GM19035 (cell line): ENCODE data around the gene LAMA4.

ENCODE experiments used
- ATAC-seq: cut with Tn5 transposase; IDR thresholded peaks from one replicate; pipeline ENCODE4 v1.9.1; 2021; ENCODE audit not compliant: unreplicated experiment

The LAMA4 gene, protein sequence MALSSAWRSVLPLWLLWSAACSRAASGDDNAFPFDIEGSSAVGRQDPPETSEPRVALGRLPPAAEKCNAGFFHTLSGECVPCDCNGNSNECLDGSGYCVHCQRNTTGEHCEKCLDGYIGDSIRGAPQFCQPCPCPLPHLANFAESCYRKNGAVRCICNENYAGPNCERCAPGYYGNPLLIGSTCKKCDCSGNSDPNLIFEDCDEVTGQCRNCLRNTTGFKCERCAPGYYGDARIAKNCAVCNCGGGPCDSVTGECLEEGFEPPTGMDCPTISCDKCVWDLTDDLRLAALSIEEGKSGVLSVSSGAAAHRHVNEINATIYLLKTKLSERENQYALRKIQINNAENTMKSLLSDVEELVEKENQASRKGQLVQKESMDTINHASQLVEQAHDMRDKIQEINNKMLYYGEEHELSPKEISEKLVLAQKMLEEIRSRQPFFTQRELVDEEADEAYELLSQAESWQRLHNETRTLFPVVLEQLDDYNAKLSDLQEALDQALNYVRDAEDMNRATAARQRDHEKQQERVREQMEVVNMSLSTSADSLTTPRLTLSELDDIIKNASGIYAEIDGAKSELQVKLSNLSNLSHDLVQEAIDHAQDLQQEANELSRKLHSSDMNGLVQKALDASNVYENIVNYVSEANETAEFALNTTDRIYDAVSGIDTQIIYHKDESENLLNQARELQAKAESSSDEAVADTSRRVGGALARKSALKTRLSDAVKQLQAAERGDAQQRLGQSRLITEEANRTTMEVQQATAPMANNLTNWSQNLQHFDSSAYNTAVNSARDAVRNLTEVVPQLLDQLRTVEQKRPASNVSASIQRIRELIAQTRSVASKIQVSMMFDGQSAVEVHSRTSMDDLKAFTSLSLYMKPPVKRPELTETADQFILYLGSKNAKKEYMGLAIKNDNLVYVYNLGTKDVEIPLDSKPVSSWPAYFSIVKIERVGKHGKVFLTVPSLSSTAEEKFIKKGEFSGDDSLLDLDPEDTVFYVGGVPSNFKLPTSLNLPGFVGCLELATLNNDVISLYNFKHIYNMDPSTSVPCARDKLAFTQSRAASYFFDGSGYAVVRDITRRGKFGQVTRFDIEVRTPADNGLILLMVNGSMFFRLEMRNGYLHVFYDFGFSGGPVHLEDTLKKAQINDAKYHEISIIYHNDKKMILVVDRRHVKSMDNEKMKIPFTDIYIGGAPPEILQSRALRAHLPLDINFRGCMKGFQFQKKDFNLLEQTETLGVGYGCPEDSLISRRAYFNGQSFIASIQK (N-terminal part only)

DNA sequence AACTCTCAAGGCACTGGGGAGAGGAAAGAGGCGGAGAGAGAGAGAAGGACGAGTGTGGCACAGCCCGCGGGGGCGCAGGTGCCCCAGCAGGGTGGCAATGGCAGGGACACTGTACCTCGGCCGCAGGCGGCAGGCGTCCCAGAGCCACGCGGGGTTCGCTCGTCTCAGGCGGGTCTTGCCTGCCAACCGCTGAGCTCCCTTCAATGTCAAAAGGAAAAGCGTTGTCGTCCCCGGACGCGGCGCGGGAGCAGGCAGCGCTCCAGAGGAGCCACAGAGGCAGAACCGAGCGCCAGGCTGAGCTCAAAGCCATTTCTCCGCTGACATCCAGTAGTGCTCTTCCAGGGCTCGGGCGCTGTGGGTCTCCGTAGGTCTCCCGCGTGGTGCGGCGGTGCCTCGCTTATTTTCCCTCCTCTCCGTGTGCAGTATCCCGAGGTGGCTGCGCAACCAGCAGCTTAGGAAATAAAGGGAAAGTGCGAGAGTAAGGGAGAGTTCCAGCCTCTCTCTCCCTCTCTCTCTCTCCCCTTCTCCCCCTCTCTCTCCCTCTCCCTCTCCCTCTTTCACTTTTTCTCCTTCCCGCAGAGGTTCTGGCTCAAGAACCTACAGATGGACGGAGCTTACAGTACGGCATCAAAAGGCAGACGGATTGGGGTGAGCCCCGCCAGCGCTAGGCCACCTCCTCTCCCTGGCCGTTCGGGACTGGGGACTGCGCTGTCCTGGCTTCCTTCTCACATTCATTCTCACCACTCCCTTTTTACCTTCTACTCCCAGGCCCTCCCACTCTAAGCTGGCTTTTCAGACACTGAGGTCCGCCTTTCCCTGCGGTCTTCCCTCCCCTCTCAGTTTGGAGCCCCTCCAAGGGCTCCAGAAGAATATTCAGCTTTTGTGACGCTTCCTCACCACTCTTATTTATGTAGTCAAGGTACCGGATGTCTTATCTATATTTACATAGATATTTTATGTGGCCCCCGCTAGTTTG, at the start of gene LAMA4:
Gene LAMA4 (minus strand): TSS at position 727 of the 976 bp plus-strand sequence. CDS start 417 bp downstream, at position 310.
- ATAC-seq = no peak

DNA sequence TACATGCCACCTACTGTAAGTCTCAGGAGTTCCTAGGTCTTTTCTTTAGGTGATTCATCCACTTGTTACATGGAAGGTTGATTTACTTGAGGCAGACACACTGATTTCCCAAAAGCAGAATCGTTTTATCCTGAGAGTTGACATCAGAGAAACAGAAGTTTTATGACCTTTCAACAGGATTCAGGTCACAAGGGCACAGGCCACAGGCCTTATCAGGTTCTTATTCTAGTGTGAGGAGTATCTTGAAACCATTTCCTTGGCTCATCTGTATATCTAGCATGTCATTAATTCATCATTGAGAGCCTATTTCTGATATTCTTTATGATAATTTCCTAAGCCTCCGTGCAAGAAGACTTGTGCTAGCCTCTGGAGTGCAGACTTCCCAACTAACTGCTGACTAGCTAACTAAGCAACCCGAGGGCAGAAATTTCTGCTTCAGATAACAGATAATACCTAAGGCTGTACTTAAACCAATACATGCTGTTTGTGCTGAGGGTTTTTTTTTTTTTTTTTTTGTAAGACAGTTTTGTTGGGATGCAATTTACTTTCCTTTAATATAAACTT, 47.9 kb upstream of the LAMA4 start:
- ATAC-seq = no peak

DNA sequence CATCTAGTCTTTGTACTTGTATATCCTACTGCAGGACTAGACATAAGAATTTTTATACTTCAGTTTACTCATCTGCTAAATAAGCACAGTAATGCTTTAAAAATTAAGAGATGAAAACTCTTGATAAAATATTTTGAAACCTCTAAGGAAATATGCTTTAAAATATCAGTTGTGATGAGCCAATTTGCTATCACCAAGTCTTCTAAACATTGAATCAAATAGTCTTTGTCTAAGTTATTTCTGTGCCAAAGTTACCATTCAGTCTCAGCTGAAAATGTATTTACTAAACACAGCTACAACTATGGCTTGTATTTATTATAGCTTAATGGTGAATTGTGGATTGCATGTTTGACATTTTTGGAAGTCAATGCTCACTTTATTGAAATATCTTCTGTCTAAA, 46.5 kb upstream of the LAMA4 start:
- ATAC-seq = no peak

DNA sequence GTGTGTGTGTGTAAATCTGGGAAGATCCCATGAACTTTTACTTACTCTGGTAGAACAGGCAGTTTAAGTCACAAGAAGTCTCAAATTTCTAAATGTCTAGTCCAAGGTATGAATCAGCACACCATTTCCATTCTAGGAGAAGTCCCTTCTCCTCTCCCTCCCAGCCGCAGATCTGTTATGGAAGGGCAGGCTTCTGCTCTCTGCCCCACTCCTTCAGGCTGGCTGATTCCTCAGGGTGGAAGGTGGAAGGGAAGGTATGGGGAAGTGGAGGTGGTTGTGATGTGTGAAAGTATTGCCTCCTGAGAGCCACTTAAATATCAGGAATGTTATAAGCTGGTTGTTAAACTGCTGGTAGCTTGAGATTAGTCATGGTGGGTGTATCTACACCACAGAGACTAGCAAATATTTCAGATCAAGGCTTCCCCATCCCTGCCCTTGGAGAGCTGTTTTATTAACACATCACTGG, 44.5 kb upstream of the LAMA4 start:
- no peak for ATAC-seq

DNA sequence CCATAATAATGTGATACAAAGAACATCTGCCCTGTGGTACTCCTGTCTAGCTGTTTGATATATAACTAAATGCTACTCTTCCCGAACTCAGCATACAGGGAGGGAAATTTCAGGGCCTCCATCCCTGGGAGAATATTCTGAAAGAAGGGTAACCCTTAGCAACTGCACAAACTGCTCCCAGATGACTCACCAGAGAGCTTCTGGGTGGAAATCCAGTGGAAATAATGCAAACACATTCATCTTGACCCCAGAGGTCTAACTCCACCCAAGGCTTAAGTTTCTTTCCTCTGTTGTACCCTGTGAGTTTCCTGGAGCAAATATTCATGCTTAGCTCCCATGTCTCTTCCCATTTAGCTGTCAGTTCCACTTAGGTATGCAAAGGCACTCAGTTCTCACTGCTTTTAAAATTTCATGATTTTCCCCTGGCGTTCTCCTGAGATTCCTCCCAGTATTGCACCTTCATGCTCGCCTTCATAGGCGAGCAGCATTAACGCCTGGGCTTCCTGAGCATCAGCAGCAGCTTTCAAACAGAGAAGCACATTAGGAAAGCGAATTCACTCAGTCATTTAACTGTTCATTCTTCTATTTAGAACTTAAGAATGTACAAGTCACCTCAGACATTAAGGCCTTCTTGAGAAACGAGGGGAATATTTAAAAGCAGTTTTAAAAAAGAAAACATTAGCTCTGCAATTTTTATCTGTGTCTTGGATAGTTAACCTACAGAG, 43.8 kb upstream of the LAMA4 start:
- no peak for ATAC-seq

DNA sequence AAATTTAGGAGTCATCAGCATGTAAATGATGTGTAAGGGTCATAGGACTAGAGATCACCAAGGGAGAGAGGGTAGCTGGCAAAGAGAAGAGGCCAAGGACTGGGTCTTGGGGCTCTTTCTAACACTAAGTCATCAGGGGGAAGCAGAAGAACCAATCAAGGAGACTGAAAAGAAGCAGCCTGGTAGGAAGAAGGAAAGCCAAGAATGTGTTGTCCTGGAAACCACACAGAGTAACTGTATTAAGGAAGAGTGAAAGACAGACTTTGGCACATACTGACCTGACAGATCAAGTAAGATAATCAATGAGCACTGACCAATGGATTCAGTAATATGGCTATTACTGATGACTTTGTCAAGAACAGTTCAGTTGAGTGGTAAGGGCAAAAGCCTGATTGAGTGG, 42.3 kb upstream of the LAMA4 start:
- no peak for ATAC-seq

DNA sequence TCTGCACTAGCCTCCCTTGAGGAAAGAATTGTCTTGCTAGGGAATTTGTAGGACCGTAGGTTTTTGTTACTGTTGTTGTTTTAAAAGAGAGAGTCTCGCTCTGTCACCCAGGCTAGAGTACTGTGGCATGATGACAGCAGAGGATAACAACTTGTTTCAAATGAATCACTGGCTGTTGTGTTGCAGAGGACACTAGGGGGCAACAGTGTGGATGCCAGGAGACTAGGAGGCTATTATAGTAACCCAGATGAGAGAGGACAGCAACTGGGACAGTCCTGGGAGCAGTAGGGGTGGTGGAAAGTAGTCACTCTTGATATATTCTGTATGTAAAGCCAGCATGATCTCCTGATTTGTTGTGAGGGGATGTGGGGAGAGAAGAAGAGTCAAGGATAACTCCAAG, 41.8 kb upstream of the LAMA4 start:
- peak; percentile 62 for ATAC-seq

DNA sequence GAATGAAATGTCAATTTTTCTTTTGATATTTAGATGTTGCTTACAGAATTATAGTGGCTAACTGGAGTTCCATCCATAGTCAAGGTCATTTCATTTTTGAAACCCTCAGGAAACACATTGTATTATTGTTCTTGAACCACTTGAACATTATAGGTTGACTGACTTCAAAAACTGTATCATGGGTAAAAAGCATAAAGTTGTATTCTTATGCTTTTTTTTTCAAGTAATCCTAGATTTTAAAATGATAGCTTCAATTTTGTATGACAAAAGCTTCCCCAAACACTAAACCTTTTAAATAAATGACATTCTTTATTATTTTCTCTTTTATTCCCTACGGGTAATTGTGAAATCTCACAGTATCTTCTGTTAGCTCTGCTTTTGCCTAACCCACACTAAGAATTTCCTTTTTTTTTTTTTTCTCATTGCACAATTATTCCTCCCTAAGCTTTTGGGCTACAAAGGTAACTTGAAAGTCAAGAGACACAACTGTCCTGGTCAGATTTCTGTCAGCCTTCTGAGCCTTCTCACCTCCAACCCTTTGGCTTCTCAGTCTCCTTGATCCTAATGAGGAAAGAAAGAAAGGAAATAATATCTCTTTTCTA, 36.9 kb upstream of the LAMA4 start:
- no peak for ATAC-seq

DNA sequence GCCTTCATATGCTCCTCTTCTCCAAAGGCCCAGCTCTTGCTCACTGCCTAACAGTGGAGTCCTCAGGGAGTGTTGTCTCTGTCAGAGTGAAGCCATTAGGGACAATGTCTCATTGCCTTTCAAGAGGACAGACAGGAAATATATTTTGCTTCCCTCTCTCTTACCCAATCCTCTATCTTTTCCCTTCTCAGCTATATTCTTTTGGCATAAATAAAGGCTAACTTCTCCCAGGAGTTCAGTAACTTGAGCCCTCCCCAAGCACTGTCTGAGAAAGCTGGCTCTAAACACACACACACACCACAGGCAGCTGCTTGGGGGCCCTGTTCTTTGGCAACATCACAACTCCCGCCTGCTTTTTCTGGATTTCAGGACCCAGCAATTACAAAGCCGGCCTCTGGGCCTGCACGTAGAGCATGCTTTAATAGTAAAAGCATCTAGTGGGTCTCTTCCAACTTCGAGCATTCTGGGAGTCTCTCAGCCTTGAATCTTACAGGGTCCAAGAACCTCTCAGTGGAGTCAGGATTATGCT, 34.7 kb upstream of the LAMA4 start:
- ATAC-seq = no peak

DNA sequence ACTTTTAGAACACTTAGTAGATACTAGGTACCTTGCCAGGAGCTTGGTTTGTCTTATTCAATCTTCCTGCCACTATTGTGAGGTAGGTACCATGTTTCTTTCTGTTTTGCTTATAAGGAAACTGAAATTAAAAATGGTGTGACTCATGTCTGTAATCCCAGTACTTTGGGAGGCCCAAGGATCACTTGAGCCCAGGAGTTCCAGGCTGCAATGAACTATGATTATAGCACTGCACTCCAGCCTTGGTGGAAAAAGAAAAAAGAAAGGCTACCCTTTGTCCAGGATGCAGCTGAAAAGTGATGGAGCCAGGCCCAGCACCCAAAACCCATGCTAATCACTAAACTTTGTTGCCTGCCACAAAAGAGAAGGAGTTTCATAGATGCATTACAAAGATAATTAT, 34.1 kb upstream of the LAMA4 start:
- no peak for ATAC-seq

DNA sequence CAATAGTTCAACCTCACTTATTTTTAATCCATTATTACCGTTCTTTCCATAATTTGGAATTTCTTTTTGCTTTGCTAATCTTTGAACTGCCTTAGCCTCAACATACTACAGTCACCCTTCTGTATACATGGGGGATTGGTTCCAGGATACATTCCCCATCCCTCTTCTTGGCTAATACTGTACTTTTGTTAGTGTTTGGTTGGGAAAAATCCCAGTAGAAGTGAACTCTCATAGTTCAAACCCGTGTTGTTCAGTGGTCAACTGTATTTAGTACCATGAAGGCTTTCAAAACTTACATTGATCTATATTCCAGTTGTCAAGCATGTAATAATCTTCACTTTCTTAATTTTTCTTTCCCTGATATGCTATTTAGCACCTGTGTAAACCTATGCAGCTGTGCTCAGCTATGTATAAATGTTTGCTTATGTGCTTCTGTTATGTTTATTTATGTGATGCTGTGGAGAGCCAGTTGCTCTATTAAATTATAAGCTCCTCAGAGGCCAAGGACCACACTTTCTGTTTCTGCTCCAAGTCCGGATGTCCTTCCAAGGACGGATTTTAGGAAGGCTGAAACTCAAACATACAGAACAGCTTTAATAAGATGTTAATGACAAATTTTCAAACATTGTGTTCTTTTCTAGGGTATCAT, 33.3 kb upstream of the LAMA4 start:
- no peak for ATAC-seq

DNA sequence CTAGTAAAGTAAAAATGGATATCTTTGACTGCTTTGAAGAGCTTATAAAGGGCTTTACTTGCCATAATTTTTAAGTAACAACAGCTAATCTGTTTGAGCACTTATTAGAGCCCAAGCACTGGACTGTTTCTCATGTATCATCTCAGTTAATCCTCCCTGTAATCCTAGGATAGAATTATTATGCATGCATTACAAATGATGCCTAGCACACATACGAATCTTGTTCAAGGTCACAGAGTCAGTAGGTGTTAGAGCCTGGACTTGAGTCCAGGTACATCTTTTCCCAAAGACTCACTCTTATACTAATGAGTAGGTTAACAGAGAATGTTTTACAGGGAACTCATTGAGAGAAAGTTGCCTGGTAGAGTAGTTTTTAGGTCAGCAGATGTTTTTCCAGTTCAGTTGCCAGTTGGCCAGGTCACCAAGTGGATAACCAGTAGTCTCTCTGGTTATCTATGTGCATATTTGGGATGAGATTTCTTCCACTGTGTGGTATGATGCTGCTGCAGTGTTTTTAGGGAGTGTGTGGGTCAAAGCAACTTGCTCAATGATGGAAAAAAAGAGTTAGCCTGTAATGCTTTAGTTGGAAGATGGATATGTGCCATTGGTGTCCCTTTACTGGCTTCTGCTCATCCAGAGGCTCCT, 32.3 kb upstream of the LAMA4 start:
- no peak for ATAC-seq

DNA sequence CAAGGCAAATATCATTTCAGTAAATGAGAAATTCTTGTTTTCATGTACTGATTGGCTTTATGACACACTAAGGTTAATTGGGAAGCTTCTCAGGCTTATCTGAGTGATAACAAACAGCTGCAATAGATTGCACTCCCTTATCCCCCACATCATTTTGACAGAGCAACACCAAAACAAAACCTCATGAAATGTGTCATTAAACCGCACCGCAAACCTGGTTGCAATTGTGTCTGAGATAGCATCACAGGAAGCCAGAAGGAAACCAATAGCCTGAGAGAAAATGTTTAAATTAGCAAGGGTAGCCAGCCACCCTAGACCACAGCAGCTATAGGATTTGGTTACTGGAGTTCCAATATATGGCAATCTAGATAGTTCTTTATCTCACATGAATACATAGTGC, 31.6 kb upstream of the LAMA4 start:
- ATAC-seq = peak; percentile 75

DNA sequence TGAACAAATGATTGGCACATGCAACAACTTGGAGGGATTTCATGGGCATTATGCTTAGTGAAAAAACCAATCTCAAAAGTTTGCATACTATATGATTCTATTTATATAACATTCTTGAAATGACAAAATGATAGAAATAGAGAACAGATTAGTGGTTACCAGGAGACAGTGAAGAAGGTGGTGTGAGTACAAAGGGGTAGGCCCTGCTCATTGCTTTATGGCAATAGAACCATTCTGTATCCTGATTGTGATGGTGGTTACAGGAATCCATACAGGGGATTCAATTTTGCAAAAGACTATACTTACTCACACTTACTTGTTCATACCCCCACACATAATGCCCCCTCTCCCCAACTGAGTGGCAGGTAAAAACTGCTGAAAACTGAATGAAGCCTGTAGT, 30.2 kb upstream of the LAMA4 start:
- ATAC-seq = no peak

DNA sequence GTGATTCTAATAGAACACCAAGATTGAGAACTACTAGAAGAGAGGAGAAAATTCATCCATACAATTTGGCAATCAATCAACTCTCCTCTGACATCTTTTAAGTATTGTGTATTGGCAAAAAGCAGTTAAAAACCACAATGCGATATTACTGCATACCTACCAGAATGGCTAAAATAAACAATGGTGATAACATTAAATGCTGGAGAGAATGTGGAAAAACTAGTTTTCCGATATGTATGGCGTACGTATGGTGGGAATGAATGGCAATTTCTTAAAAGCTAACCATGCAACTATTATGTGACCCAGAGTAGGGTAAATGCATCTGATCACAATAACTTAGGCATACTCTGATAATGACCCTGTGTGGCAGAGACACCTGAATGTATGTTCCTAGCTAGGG, 29.3 kb upstream of the LAMA4 start:
- no peak for ATAC-seq

DNA sequence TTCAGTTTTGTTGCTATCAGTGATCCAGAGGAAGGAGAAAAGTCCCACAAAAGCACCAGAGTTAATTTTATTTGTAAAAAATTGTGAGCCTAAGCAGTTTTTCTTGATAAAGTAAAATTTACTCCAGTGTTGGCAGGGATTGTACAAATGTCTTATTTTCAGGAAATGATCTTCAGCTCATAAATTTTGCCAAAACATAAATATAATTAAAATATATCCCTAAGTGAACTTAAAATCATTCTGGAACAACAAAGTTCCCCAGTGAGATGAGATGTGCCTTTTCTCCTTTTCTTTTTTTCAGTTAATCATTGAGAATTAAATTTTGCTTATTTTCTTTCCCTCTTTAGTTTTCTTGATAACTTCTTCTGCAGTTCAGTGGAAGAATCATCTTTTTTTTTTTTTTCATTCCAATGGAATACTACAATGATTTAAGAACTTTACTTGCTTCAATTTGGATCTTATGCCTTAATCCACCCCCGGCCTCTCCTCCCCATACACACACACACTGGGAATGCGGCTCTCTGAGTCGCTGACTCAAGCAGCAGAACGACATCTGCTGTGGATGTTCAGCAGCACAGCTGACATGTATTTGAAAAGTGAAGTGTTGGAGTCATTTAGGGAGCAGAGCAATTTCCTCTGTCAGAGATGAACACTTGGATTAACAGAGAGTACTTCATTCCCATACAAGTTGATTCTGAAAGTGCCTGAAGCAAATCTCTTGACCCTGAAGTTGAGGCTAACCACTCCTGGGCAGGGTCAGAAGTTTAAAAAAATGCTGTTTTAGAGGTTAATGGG, 27.7 kb upstream of the LAMA4 start:
- ATAC-seq = no peak
